K562 (cell line): ENCODE results near the gene NEURL1B. TPM values are rescaled to one million over a fixed set of nuclear protein-coding genes. Genes with fewer than 3 reads are reported as not detected.
A peak's percentile ranks its signal among the peaks of the same experiment; 100 is the strongest.

ENCODE experiments used
- ATAC-seq: fragments of 200-7000 bp; cut with Tn5 transposase; 3 replicates; pipeline ENCODE4 v1.9.1; 2020; ENCODE audit warnings: moderate library complexity
- BruUV-seq: library from RNA; stranded (reverse); fragments of 400-500 nt; replicated peaks from 2 replicates; lab custom pipeline; 2021; lab: Mats Ljungman, UMichigan
- CTCF ChIA-PET: fragments of 300-600 bp; formaldehyde crosslinking; extraction: SDS; loops from one replicate; lab custom pipeline; 2021; ENCODE audit warnings: low intra/inter-chr PET ratio; lab: Yijun Ruan, JAX
- POLR2A ChIA-PET: fragments of 300-600, 350-650 bp; sonication (Branson Sonifier 250); formaldehyde crosslinking; extraction: SDS; loops from one replicate; lab custom pipeline; 2021; ENCODE audit warnings: antibody characterized with exemption, inconsistent platforms; lab: Yijun Ruan, JAX
- DNase-seq, 4 experiments: peaks; one replicate each; pipeline versions ENCODE4 v3.0.0 to v3.0.0-alpha.2; 2011 to 2018; ENCODE audit warnings: low spot score in 3 of 4, mixed read lengths in 3 of 4; ENCODE audit errors: extremely low read depth in 1 of 4
- FAIRE-seq: peaks from 2 replicates; lab custom pipeline; 2011; peaks lifted over from hg19 to GRCh38; lab: Jason Lieb, UNC
- H2AFZ ChIP-seq: 2 replicates; pipeline ENCODE4 v1.6.0; 2011; ENCODE audit warnings: low read depth, low read length, control low read depth, inconsistent platforms
- H3K27ac ChIP-seq: fragments of 200-600 bp; 3 replicates; pipeline ENCODE4 v1.8.0; 2011; ENCODE audit warnings: low read depth, mild to moderate bottlenecking, control low read depth, inconsistent platforms, low read length, moderate library complexity, mixed read lengths; ENCODE audit errors: extremely low read depth
- H3K27me3 ChIP-seq, 2 experiments: fragments of 300-600 bp in 1 of 2; 2 replicates in 1 of 2; 3 replicates in 1 of 2; pipeline versions ENCODE4 v1.6.0 to v1.8.0; 2011; ENCODE audit warnings: inconsistent platforms in 2 of 2, low read length in 2 of 2, mild to moderate bottlenecking in 1 of 2, mixed read lengths in 1 of 2, moderate library complexity in 1 of 2; ENCODE audit not compliant: control insufficient read depth in 2 of 2, insufficient read depth in 2 of 2
- H3K36me3 ChIP-seq: fragments of 300-600 bp; 3 replicates; pipeline ENCODE4 v1.8.0; 2011; ENCODE audit warnings: mild to moderate bottlenecking, low read length, inconsistent platforms; ENCODE audit not compliant: control insufficient read depth, insufficient read depth
- H3K4me1 ChIP-seq, 2 experiments: fragments of 200-600 bp in 1 of 2; replicated peaks in 1 of 2; 2 replicates in 1 of 2; 3 replicates in 1 of 2; pipeline versions ENCODE4 v1.5.1 to v1.8.0; 2011; ENCODE audit warnings: inconsistent platforms in 2 of 2, low read length in 2 of 2, mild to moderate bottlenecking in 1 of 2, mixed read lengths in 1 of 2, moderate library complexity in 1 of 2; ENCODE audit not compliant: control insufficient read depth in 2 of 2, insufficient read depth in 2 of 2
- H3K4me2 ChIP-seq: 2 replicates; pipeline ENCODE4 v1.6.1; 2011; ENCODE audit warnings: low read length, control low read depth, inconsistent platforms, mixed read lengths; ENCODE audit not compliant: insufficient read depth
- H3K4me3 ChIP-seq: fragments of 200-600 bp; sonication (generic), shearing (Covaris generic); 2 replicates; pipeline ENCODE4 v1.5.1; 2016; ENCODE audit warnings: control low read depth, inconsistent platforms
- H3K79me2 ChIP-seq: fragments of 200-600 bp; 3 replicates; pipeline ENCODE4 v1.8.0; 2011; ENCODE audit warnings: low read length, inconsistent platforms; ENCODE audit not compliant: control insufficient read depth, insufficient read depth
- H3K9ac ChIP-seq, 2 experiments: 2 replicates each; pipeline versions ENCODE4 v1.6.0 to v1.6.1; 2011; ENCODE audit warnings: low read depth in 2 of 2, low read length in 2 of 2, control low read depth in 1 of 2, inconsistent platforms in 1 of 2, mild to moderate bottlenecking in 1 of 2, mixed read lengths in 1 of 2; ENCODE audit not compliant: insufficient read depth in 1 of 2
- H3K9me1 ChIP-seq: one replicate; pipeline ENCODE4 v1.6.0; 2011; ENCODE audit warnings: inconsistent platforms, mild to moderate bottlenecking, low read length, moderate library complexity; ENCODE audit not compliant: control insufficient read depth, insufficient read depth
- H3K9me3 ChIP-seq: replicated peaks from 2 replicates; pipeline ENCODE4 v1.5.1; 2011; ENCODE audit warnings: low read depth, low read length, inconsistent platforms; ENCODE audit not compliant: control insufficient read depth, insufficient read depth
- H4K20me1 ChIP-seq: replicated peaks from 2 replicates; pipeline ENCODE4 v1.6.1; 2011; ENCODE audit warnings: low read length, inconsistent platforms, mixed read lengths; ENCODE audit not compliant: control insufficient read depth, insufficient read depth
- BRF1 ChIP-seq: IDR thresholded peaks from 3 replicates; pipeline ENCODE4 v1.6.1; 2011; ENCODE audit warnings: borderline replicate concordance, mild to moderate bottlenecking; ENCODE audit not compliant: insufficient read length; ENCODE audit errors: extremely low read depth
- FOXP1 ChIP-seq: sonication (generic); formaldehyde crosslinking; IDR thresholded peaks from 2 replicates; pipeline ENCODE4 v1.8.0; 2022; ENCODE audit warnings: mild to moderate bottlenecking, missing genetic modification reagents
- KDM4B ChIP-seq, 2 experiments: fragments of 450-650 bp in 1 of 2; sonication (generic) in 1 of 2; IDR thresholded peaks; 2 replicates each; pipeline ENCODE4 v1.6.1; 2016 to 2017; ENCODE audit warnings: borderline replicate concordance in 2 of 2, antibody characterized with exemption in 1 of 2, low read depth in 1 of 2, mild to moderate bottlenecking in 1 of 2
- LARP7 ChIP-seq: fragments of 450-650 bp; IDR thresholded peaks from 2 replicates; pipeline ENCODE4 v1.6.1; 2016
- RNF219 ChIP-seq: fragments of 250-450 bp; sonication (Bioruptor Pico); IDR thresholded peaks from 2 replicates; pipeline ENCODE4 v1.5.0; 2022; ENCODE audit warnings: mild to moderate bottlenecking
- SIN3B ChIP-seq: fragments of 450-650 bp; IDR thresholded peaks from 2 replicates; pipeline ENCODE4 v1.6.1; 2017; ENCODE audit warnings: low read depth, mild to moderate bottlenecking, moderate library complexity
- SREBF1 ChIP-seq: fragments of 150-350 bp; IDR thresholded peaks from 2 replicates; pipeline ENCODE4 v1.6.1; 2014; ENCODE audit warnings: antibody characterized with exemption, low read depth, low read length, borderline replicate concordance
- SRSF1 ChIP-seq: fragments of 200-400 bp; formaldehyde crosslinking; IDR thresholded peaks from 2 replicates; pipeline ENCODE4 v1.6.1; 2017; ENCODE audit warnings: mild to moderate bottlenecking, low read depth, low read length, moderate library complexity
- ZNF699 ChIP-seq: fragments of 250-450 bp; sonication (Bioruptor Pico); IDR thresholded peaks from 2 replicates; pipeline ENCODE4 v1.8.0; 2021; ENCODE audit warnings: mild to moderate bottlenecking, moderate library complexity; ENCODE audit not compliant: insufficient replicate concordance
- WGBS: fragments of 100-300 bp; shearing (Covaris generic); methylation state at CpG from one replicate; pipeline ENCODE4 v1.1.6; 2016; ENCODE audit warnings: low coverage, mixed read lengths; ENCODE audit not compliant: insufficient coverage; ENCODE audit errors: missing lambda C conversion rate; 5-methylcytosine and 5-hydroxymethylcytosine counted together
- in situ Hi-C: fragments of 300-500 bp; cut with MboI; formaldehyde crosslinking; loops from 4 replicates; pipeline ENCODE4 v1.15.0; 2018; ENCODE audit warnings: inconsistent platforms, mixed read lengths
- intact Hi-C: fragments of 100-400 bp; cut with micrococcal nuclease; formaldehyde crosslinking; loops from 2 replicates; pipeline ENCODE4 v1.14.2; 2022
- polyA plus RNA-seq, 8 experiments: library from polyadenylated mRNA; depleted of rRNA in 4 of 8; stranded (reverse) in 5 of 8; unstranded in 3 of 8; fragments of >200 nt; fragmentation: Nextera tagmentation in 2 of 8; fragmentation: Illumina TruSeq in 1 of 8; extraction: Ambion mirVana in 2 of 8; extraction: Trizol in 1 of 8; gene quantifications; 2 replicates each; pipeline versions ENCODE4 v1.2.1 to v1.2.3, GENCODE V29; 2011 to 2014; ENCODE audit warnings: inconsistent platforms in 1 of 8, missing spikeins in 1 of 8
- total RNA-seq, 7 experiments: library from RNA; depleted of rRNA in 6 of 7; stranded (reverse); fragments of >200 nt in 6 of 7; fragmentation: Illumina TruSeq in 2 of 7; extraction: Trizol in 2 of 7; gene quantifications; 2 replicates each; pipeline versions ENCODE4 v1.2.1 to v1.2.3, GENCODE V29; 2011 to 2021; ENCODE audit warnings: low replicate concordance in 1 of 7

Gene NEURL1B
- total and polyA plus RNA-seq, 9 of the 15 experiments (the other 6 are each of a cell fraction or from before 2014, with no cell fraction given) = 0.04 TPM; not detected in 8

GRCh38 chr5:172724242-172725183 is 83.5 kb downstream of the NEURL1B start:
- Histone ChIP-seq H3K4me1 (peaks cover 0 to under 1% of the 10 kb centered on the region in 2 experiments; a peak in 2 of 5 replicates), H3K9ac (no peak overlapping the region), H4K20me1 (0 out of 2 replicates have a peak, but pooled peaks cover 2% of the 10 kb centered on the region), H3K9me3 (no peaks in the 10 kb centered on the region), H3K9me1 (no peaks in the 10 kb centered on the region), H3K4me3 (no peak overlapping the region), H3K79me2 (no peaks in the 10 kb centered on the region), H3K27ac (no peak overlapping the region), H3K27me3 (peaks cover 24 to 39% of the 10 kb centered on the region in 2 experiments; a peak in 4 of 5 replicates), H3K4me2 (no peak overlapping the region), H3K36me3 (no peaks in the 10 kb centered on the region), H2AFZ (no peak overlapping the region)
- FAIRE-seq (peak; percentile 51), DNase-seq (no peak), ATAC-seq (no peak)
- WGBS = 13% methylated on average over 22 of the region's 22 CpGs
- TF ChIP-seq SIN3B = no peak
- no peak for TF ChIP-seq SREBF1
- TF ChIP-seq FOXP1 (CRISPR knock-in tag) = no peak
- TF ChIP-seq LARP7 = no peak
- no peak for TF ChIP-seq BRF1
- TF ChIP-seq KDM4B (IDR thresholded peaks at IDR 0.05; ENCODE audit: borderline replicate concordance in 2 of 2, low read depth in 1 of 2) = no peak
- no peak for TF ChIP-seq SRSF1
- TF ChIP-seq RNF219 (CRISPR knock-in tag) = no peak
- no peak for TF ChIP-seq ZNF699
- in situ Hi-C loops (loop anchor here (25.0 kb wide), 1 partner anchor 1588 kb away; no protein-coding TSS in a partner anchor), intact Hi-C loops (no loop called here)
- POLR2A ChIA-PET = interaction anchor here (0.5 to 2.1 kb wide), 7 partner anchors 10 to 718 kb away, joined by 3 to 9 read pairs (median 3); partner anchors contain the start of genes ATP6V0E1, DUSP1 and FBXW11
- CTCF ChIA-PET = no interaction called here
- no TSS peak for BruUV-seq
